ENCODE results near the gene OCSTAMP.

The OCSTAMP gene

DNA sequence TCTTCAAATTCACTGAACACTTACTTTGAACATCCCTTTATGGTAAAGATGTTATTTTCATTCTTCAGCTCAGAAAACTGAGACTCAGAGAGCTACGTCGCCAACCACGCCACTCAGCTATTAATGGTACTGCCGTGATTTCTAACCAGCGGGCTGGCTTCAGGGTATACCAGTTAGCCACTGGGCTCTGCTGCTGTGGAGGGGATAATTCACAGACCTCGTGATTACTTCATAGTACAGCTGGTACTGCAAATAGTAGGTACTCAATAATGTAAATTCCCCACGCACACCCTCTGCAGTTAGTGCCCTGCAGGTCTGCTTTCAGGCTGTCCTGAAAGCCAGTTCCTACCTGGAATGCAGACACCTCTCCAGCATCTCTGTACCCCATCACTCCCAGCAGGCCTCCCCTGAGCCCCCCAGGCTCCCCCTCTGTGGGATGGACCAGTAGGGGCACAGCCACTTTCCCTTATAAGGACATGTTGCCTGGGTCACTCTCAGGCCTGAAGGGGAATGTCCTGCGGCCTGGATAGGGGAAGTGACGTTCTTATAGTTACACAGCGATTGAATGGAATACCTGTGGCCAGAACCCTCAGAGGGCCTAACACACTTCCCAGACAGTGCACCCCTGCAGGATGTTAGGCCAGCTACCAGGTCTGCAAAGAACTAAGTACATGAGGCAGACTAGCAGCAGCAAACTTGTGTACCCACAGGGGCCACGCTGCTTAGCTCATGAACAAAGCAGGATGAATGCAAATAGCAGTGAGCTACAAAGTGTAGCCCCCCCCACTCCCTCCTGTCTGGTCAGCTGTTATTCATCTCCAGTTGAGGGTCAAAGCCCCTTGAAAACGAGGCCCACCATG lies 1.3 kb upstream of the OCSTAMP start:
- DNase-seq: no peak

DNA sequence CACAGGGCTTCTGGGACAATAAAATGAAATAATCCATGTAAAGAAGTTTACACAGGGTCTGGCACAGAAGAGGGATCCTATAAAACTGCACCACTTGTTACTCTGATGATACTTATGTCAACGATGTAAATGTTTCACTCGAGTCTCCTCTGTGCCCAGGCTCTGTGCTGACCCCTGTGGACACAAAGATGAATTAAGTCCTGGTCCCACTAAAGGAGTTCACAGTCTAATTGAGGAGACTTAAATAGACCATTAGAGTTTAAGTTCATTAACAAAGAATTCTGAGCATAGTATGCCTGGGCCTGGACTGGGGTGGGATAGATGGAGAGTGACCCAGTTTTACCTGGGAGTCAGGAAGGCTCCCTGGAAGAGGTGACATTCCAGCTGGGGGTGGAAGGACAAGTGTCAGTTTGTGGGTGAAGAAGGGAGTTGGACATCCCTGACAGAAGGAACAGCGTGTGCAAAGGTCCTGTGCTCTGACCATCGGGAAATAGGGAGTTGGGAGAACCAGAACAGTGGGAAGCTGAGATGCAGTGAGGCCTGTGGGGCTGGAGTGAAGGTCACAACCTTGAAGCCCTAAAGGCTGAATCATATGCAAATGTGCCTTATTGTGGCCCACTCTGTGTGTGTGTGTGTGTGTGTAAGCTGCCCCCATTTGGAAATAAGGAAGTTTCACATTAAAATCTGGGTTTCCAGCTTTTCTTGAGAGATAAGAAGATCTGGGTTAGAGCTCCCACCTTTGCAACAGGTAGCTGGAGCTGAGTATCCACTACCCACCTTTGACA lies 1.1 kb downstream of the OCSTAMP start:
- DNase-seq: no peak

DNA sequence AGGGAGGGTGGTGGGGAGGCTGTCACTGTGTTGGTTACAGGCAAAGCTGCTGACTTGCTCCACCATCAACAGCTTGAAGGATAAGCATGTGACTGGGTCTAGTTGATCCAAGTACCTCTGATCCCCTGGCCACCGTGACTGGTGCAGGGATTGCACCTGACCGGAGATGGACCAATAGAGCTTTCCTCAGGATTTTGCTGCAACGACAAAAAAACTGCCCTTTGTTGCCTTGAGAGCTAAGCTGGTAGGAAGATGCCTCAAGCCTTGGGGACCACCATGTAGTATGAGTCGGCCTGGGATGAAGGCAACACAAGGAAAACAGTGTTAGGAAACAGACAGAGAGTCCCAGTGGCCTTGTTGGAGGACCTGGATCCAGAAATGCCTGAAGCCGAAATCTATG lies 1.8 kb downstream of the OCSTAMP start:
- DNase-seq: no peak

DNA sequence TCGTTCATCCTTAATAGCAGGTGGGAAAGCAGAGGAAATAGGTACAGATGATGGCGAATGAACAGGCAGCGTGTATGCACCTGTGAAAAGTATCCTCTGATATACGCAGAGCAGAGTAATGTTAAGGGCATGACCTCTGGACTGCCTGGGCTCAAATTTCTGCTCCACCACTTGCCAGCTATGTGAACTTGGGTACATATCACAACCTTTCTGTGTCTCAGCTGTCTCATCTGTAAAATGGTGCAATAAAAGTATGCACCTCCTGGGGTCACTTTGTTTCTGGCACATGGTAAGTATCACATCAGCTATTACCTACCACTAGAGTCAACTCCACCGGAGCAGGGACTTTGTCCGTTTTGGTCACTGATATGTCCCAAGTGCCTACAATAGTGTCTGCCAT lies 2.5 kb downstream of the OCSTAMP start:
- DNase-seq: no peak

DNA sequence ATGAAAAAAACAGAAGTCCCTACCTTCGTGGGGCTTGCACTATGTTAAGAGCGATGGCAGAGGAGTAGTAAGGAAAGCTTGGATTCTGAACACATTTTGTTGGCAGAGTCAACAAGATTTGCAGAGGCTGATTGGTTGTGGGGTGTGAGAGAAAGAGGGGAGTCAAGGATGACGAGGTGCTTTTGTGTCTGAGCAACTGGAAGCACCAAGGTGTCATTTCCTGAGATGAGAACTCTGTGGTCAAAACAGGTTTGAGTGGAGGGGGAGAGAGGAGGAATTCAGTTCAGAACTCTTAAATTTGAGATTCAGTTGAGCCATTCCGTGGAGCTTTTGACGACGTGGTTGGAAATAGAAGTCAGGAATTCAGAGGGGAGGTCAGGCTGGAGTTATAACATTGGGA lies 3.5 kb downstream of the OCSTAMP start:
- DNase-seq: no peak

DNA sequence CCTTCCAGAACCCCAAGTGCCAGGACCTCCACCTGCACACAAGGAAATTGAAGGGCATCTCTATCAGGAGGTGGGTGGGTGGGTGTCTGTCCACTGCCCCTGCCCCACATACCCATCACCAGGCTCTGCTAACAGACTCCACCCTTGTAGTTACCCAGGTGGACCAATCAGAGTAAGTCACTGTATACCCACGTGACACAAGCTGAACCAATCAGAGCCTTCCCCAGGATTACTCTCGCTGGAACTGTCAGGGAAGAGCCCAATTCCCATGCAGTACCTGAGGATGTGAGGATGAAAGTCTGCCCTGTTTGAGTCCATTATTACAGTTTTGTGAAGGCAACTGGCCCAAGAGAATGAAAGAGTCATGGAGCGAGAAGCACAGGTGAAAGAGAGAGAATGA lies 4.2 kb downstream of the OCSTAMP start:
- DNase-seq: no peak

DNA sequence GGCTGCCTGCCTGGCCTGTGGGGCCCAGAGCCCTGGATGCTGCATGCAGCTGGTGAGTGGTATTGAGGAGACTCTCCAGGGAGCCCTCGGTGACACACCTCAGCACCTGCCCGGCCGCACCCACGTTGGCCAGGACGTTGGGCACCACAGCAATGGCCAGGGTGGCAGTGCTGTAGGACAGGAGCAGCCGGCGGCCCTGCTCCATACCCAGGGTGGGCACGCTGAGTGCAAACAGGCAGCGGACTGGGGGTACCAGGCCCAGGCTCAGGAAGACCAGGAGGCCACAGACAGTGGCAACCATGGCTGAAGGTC lies 4.7 kb downstream of the OCSTAMP start:
- no peak for DNase-seq

DNA sequence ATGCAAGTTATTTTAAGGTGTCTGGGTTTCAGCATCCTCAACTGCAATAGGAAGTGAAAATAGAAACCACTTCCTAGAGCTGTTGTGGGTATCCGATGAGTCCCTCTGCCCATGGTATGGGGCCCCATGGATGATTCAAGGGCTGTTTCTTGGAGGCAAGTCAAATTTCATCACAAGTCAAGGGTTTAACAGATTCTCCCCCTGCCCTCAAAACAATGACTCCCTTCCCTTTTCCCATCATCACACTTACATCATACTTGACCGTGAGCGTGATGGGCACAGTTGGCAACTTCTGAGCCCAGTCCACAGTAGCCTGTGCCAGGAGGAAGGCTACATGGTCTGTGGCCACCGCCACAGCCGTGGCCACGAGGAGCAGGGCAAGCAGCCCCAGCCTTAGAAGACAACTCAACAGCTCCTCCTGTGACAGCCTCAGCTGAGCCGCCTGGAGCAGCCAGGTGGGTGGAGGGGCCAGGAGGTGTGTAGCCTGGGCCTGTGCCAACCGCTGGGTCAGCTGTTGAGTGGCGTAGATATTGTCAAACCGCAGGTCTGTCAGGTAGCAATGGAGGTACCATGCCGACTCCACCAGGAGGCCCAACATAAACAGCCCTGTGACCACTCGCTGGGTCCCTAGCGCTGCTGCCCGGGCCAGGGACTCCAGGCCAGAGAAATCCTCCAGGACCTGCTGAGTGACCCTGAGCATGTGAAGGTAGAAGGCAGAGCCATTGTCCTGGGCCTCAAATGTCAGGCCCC lies 5.2 kb downstream of the OCSTAMP start:
- peak; percentile 22 to 45 for DNase-seq

DNA sequence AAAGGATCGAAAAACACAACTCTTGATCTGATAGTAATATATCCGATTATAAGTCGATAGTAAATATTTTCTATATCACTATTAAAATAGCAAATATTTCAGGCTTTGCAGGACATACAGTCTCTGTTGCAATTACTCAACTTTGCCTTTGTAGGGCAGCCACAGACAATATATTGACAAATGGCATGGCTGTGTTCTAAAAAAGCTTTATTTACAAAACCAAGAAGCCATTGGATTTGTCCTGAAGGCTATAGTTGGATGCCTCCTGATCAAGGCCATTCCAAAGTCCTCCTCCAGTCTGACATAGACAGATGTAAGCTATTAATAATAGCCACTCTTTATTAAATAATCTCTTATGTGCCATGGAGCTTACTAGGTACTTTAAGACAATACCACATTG lies 5.9 kb downstream of the OCSTAMP start:
- DNase-seq: no peak

DNA sequence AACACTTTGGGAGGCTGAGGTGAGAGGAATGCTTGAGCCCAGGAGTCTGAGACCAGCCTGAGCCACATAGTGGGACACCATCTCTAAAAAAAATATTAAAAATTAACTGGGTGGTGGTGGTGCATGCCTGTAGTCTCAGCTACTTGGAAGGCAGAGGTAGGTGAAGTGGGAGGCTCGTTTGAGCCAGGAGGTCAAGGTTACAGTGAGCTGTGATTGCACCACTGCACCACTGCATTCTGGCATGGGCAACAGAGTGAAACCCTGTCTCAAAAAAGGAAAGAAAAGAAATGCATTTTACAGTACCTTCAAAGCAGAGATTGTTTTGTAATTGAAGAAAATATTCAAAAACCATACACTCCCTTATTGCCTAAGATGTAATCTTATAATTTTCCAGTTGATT lies 6.5 kb downstream of the OCSTAMP start:
- no peak for DNase-seq

DNA sequence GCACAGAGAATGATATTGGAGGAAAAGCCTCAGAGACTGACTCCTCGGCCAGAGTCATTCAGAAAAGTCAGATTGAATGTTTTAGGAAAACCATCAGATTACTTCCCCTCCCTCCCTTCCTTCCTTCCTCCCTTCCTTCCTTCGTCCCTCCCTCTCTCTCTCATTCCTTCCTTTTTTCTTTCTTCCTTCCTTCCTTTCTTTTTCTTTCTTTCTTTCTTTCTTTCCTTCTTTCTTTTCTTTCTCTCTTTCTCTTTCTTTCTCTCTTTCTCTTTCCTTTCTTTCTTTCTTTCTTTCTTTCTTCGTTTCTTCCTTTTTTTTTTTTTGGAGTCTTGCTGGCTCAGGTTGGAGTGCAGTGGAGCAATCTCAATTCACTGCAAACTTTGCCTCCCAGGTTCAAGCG lies 7.4 kb downstream of the OCSTAMP start:
- no peak for DNase-seq

DNA sequence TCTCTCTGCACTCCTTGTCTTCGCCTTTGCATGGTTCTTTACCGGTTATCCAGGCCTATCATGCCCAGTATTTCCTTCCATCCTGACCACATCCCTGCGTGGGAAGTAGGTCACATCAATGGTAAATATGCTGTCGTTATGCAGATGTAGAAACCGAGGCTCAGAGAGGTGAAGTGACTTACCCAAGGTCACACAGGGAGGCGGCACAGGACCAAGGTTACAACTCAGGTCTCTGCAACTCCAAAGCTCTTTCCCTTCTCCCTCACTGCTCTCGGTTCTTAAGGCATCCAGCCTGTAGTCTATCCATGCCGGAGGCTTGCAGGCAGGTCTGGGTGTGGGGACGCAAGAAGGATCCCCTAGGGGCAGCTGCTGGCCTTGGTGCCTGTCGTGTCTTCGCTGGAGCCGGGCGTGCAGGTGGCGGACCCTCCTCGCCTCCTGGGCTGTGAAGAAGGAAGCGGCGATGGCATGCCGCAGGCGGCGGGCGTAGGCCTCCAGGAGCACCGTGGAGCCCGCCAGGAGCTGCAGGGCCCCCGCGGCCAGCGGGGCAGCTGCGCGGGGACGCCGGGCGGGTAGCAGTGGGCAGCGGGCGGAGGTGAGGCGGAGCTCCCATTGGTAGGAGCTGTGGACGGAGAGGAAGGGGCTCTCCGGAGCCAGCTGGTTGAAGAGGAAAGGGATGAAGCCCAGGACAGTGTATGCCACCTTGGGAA lies 9.1 kb downstream of the OCSTAMP start:
- DNase-seq: no peak

DNA sequence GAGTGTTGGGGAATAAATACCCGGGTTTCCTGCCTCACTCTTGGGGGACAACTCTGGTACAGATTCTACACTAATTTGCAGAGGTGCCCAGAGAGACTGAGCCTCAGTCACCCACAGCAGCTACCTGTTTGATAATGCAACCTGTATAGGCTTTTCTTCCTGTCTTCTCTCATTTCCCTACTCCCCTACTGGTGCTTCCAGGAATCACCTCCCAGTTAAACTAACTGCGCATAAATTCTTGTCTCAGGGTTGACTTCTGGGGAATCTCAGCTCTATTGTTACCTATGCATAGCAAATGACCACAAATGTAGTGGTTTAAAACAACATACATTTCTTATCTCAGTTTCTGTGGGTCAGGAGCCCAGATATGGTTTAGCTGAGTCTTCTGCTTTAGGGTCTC lies 11.3 kb downstream of the OCSTAMP start:
- DNase-seq: no peak

DNA sequence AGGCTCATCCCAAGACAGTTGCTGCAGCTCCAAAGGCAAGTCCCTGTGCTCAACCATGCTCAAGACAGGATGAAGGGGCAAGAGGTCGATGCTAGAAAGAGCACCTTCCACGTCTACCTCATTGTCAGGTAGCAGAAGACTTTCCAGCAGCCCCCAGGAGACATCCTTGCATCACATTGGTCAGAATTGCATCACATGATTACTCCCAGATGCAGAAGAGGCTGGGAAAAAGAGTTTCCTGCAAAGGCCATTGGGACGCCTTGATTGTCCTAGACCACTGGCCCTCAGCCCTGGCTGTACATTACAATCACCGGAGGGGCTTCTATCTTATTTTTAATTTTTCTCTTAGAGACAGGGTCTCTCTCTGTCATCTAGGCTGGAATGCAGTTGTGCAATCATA lies 19.8 kb downstream of the OCSTAMP start:
- no peak for DNase-seq

DNA sequence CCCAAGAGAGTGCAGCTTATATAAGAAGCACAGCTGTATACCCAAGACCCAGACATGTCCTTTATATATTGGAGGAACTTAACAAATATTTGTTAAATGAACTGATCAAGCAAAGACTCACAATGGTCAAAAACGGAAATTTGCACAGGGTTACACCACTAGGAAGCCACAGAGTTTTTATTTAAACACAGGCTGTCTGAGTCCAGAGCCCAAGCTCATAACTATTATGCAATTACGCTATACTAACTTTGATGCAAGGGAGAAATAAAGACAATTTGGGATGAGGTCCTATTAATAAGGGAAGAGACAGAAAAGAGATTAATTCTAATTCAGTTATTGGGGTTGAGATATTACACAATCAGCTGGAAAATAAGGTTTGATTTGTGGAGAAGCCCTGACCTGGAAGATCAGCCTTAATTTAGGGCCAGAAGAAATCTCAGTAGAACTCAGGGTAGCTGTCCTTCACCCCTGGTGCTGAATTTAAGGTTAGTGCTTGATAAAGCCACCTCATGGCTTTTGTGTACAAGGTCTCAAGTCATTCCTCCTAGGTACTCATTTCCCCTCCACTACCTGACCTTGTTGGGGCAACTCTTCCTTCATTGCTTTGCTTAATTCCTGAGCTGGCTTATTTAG lies 26.6 kb downstream of the OCSTAMP start:
- DNase-seq: no peak

DNA sequence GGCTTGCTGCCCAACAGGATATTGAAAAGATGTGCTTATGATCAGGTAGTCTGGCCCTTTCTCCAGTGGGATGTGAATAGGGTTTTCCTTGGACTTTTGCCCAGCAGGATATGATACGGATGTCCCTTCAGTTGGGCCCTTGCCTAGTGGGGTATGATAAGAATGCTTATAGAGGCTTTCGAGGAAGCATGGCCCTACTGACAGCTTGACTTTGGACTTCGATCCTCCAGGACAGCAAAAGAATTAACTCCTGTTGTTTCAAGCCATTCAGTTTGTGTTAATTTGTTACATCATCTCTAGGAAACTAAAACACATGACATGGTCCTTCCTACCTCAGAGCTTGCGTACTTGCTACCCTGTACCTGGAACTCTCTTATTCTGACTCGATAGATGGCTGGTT lies 27.3 kb downstream of the OCSTAMP start:
- no peak for DNase-seq

DNA sequence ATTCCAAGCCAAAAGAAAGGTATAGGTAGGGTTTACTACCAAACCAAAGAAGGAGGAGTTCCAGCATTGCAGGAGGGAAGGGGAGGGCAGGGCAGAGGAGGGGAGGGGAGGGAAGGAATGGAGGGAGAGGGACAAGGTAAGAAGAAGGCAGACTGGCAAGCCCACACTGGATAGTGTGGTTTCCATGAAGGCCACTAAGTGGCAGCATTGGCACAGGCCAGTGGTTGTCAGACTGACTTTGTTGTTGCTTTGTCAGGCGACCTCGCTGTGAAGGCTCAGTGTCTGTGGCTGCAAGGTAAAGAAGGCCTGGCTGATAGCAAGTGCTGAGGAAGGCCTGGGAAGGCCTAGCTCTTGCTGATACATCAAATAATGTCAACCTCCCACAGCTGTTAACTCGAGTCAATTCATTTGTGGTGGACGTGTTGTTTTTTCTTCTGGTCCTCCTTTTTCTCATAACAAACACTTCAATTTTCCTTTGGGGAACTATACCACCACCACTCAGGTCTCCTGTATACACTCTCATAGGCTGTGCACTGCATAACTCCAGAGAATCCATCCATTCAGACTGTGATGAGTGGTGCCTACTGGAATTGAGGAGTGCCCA lies 29.4 kb downstream of the OCSTAMP start:
- peak; percentile 40 to 44 for DNase-seq

DNA sequence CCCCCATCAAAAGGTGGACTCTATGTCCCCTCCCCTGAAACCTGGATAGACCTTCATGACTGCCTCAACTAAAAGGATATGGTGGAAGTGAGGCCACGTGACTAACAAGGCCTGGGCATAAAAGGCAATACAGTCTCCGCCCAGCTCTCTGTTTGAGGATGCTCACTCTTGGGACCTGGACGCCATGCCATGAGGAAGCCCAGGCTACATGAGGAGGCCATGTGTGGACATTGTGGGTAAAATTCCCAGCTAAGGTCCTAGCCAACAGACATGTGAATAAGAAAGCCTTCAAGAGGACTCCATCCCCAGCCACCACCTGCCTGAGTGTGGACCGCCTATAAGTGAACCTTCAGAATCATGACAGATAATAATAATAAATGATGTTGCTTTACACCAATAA lies 29.9 kb downstream of the OCSTAMP start:
- no peak for DNase-seq

DNA sequence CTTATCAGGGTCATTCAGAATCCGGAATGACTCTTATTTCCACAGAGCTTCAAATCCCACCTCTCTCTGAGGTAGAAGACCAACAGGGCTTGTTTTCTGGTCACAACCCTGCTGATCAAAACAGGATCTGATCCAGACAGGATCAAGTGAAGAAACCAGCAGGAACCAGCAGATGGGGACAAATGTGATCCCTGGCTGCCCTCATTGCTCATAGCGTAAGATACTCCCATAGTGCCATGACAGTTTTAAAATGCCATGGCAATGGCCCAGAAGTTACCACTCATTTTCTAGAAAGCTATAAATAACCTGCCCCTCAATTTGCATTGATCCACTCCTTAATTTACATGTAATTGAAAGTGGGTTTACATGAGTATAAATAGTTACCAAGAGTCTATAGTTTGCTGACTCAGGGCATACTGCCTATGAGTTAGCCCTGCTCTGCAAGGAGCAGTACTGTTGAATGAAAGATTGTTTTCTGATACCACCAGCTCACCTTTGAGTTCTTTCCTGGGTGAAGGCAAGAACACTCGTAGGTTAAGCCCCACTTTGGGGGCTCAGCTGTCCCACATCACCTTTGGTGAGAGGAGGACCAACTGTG lies 30.9 kb downstream of the OCSTAMP start:
- DNase-seq: no peak

DNA sequence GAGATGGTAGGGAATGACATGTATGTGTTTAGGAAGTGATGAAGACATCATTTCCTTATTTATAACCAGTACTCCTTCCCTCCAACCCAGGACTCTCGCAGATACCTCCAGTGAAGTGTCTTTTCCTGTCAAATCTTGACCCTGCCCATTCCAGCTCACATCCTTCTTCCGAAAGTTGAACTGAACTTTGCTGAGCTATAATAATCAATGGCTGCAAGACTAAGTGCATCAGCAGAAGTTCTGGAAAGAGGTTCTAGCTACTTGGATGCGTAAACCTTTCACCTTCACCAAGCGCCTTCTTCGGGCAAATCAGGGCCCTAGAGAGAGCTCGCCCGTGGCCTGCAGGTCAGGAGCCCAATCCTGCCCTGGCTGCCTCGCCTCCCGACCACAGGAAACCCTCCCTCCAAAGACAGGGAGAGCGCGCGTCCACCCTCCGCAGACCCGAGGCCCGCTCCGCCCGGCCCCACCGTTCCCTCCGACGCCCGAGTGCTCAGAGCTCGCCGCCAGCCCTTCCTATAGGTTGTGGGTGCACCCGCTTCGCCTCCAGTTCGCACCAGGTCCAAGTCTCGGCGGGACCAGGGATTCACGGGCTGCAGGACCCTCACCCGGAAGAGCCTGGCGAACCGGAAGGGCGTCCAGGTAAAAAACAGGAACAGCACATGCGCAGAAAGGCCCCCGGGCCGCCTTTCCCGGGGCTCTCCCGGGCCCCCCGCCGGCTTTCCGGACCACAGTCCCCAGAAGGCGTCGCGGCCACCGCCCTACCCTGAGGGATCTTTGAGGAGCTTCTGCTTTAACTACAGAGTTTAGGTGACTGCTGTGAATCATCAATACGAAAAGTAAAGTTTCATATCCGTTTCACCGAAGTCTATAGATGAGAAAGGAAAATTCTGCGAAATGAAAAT lies 37.3 kb downstream of the OCSTAMP start, which contains the start of gene ZNF334:
TSS of gene ZNF334 (minus strand) at position 617 of the 902 bp plus-strand sequence. CDS start 1,457 bp downstream, outside the sequence.
- peak; percentile 46 to 69 for DNase-seq

DNA sequence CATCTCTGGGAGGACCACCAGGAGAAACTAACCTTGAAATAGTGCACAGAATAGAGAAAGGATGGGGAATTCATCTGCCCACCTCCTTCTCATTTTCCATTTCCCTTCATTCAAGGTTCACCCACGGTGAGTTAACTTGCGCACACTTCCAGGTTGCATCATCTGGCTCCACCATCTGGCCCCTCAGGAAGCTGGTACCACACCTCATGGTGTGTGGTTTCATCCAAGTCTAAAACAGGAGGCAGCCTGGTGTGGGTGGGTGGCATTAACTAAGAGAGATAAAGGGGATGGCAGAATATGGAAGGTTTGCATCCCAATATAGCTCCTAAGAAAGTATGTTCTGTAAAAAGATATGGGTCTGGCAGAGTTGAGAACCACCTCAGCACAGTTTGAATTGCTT lies 40.9 kb downstream of the OCSTAMP start:
- no peak for DNase-seq
